Measurements from ENCODE around the gene LRP3. TPM values are rescaled to one million over a fixed set of nuclear protein-coding genes. Genes with fewer than 3 reads are reported as not detected.

The LRP3 gene
- total and polyA plus RNA-seq, 2 donors from 2014 or later, result 13.9 to 23.8 TPM

GRCh38 chr19:33174186-33174585, 19.9 kb upstream of the LRP3 start:
- H3K27ac ChIP-seq (ENCODE audit: low read depth in 2 of 2, low read length in 2 of 2), result no peak overlapping the region
- no peak for FAIRE-seq
- no peaks in the 10 kb centered on the region for H3K36me3 ChIP-seq (ENCODE audit: control insufficient read depth in 2 of 3, insufficient read depth in 3 of 3, low read length in 3 of 3)
- peaks cover 2 to 15% (median 10%) of the 10 kb centered on the region in 3 donors for H3K4me1 ChIP-seq (ENCODE audit: control insufficient read depth in 2 of 3, insufficient read depth in 2 of 3, low read depth in 1 of 3, low read length in 3 of 3)
- DNase-seq, result peak in 1 of 5 donors; percentile 40
- H3K4me3 ChIP-seq (ENCODE audit: low read length in 3 of 3), result no peak overlapping the region
- TF ChIP-seq CTCF (IDR thresholded peaks at IDR 0.05; ENCODE audit: borderline replicate concordance, extremely low read depth, insufficient read depth), result no peak
- H3K9ac ChIP-seq (ENCODE audit: low read length in 3 of 3), result no peak overlapping the region
- no peaks in the 10 kb centered on the region for H3K9me3 ChIP-seq (ENCODE audit: control insufficient read depth in 2 of 3, insufficient read depth in 1 of 3, low read length in 3 of 3)
- no peaks in the 10 kb centered on the region for H3K27me3 ChIP-seq (ENCODE audit: control insufficient read depth, insufficient read depth, low read length)
- intact Hi-C loops (cut with DNase I), result no loop called here

- intact Hi-C loops (cut with DNase I), result no loop called here
- H3K27me3 ChIP-seq (ENCODE audit: control insufficient read depth, insufficient read depth, low read length), result no peaks in the 10 kb centered on the region
- DNase-seq, result peak in 1 of 5 donors; percentile 47
- no peak overlapping the region for H3K27ac ChIP-seq (ENCODE audit: low read depth in 2 of 2, low read length in 2 of 2)
- TF ChIP-seq CTCF (IDR thresholded peaks at IDR 0.05; ENCODE audit: borderline replicate concordance, extremely low read depth, insufficient read depth), result no peak
- no peak for FAIRE-seq
- H3K9me3 ChIP-seq (ENCODE audit: control insufficient read depth in 2 of 3, insufficient read depth in 1 of 3, low read length in 3 of 3), result no peaks in the 10 kb centered on the region
- no peak overlapping the region for H3K9ac ChIP-seq (ENCODE audit: low read length in 3 of 3)
- H3K36me3 ChIP-seq (ENCODE audit: control insufficient read depth in 2 of 3, insufficient read depth in 3 of 3, low read length in 3 of 3), result no peaks in the 10 kb centered on the region
- H3K4me1 ChIP-seq (ENCODE audit: control insufficient read depth in 2 of 3, insufficient read depth in 2 of 3, low read depth in 1 of 3, low read length in 3 of 3), result peaks cover 2 to 15% (median 10%) of the 10 kb centered on the region in 3 donors
- H3K4me3 ChIP-seq (ENCODE audit: low read length in 3 of 3), result peak overlapping the region in 1 of 3 donors; percentile 88
Observed at GRCh38 chr19:33175156-33175782, 18.9 kb upstream of the LRP3 start.

- no peaks in the 10 kb centered on the region for H3K27me3 ChIP-seq (ENCODE audit: control insufficient read depth, insufficient read depth, low read length)
- peak in 2 of 5 donors; percentile 46 to 63 for DNase-seq
- intact Hi-C loops (cut with DNase I), result no loop called here
- no peaks in the 10 kb centered on the region for H3K9me3 ChIP-seq (ENCODE audit: control insufficient read depth in 2 of 3, insufficient read depth in 1 of 3, low read length in 3 of 3)
- H3K4me3 ChIP-seq (ENCODE audit: low read length in 3 of 3), result peak overlapping the region; percentile 80 to 88 (median 86)
- no peak for FAIRE-seq
- no peaks in the 10 kb centered on the region for H3K36me3 ChIP-seq (ENCODE audit: control insufficient read depth in 2 of 3, insufficient read depth in 3 of 3, low read length in 3 of 3)
- H3K9ac ChIP-seq (ENCODE audit: low read length in 3 of 3), result peak overlapping the region; percentile 69 to 94 (median 84)
- peak overlapping the region; percentile 90 to 91 for H3K27ac ChIP-seq (ENCODE audit: low read depth in 2 of 2, low read length in 2 of 2)
- H3K4me1 ChIP-seq (ENCODE audit: control insufficient read depth in 2 of 3, insufficient read depth in 2 of 3, low read depth in 1 of 3, low read length in 3 of 3), result peaks cover 2 to 15% (median 10%) of the 10 kb centered on the region in 3 donors
- no peak for TF ChIP-seq CTCF (IDR thresholded peaks at IDR 0.05; ENCODE audit: borderline replicate concordance, extremely low read depth, insufficient read depth)
Observed at GRCh38 chr19:33175886-33176669, 18.1 kb upstream of the LRP3 start.

Measured in kidney (tissue), 14 donors.